ENCODE results near the gene NDE1. TPM values are rescaled to one million over a fixed set of nuclear protein-coding genes. Genes with fewer than 3 reads are reported as not detected.

NDE1 gene
- total RNA-seq, 6 donors from 2014 or later, result 19.5 to 63.9 (median 37.0) TPM

DNA sequence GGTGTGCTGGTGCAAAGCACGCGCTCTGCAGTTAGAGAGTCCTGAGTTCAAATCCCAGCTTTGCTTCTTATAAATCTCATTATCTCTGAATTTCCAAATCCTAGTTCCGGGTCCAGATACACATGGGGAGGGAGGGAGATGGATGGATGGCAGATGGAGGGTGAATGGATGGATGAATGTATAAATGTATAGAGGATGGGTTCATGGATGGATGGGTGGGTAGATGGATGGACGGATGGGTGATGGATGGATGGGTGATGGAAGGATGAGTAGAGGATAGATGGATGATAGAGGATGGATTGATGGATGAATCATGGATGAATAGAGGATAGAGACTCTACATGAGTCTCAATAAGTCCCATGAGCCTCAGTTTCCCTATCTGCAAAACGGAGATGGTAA, 116.9 kb downstream of the NDE1 start:
- H3K4me1 ChIP-seq, result peaks cover 0 to 3% (median 0%) of the 10 kb centered on the region in 4 donors
- 93 to 97% methylated on average over 5 of the region's 5 CpGs for WGBS, 2 donors
- DNase-seq (no peak), ATAC-seq (ENCODE audit: low FRiP score in 2 of 2) (no peak)
- H3K27me3 ChIP-seq, result no peaks in the 10 kb centered on the region
- no peaks in the 10 kb centered on the region for H3K9me3 ChIP-seq
- TF ChIP-seq EP300 (IDR thresholded peaks at IDR 0.05), result no peak
- TF ChIP-seq POLR2A (IDR thresholded peaks at IDR 0.05), result no peak
- no peak for TF ChIP-seq POLR2AphosphoS5 (IDR thresholded peaks at IDR 0.05)
- TF ChIP-seq, protein P1, sequence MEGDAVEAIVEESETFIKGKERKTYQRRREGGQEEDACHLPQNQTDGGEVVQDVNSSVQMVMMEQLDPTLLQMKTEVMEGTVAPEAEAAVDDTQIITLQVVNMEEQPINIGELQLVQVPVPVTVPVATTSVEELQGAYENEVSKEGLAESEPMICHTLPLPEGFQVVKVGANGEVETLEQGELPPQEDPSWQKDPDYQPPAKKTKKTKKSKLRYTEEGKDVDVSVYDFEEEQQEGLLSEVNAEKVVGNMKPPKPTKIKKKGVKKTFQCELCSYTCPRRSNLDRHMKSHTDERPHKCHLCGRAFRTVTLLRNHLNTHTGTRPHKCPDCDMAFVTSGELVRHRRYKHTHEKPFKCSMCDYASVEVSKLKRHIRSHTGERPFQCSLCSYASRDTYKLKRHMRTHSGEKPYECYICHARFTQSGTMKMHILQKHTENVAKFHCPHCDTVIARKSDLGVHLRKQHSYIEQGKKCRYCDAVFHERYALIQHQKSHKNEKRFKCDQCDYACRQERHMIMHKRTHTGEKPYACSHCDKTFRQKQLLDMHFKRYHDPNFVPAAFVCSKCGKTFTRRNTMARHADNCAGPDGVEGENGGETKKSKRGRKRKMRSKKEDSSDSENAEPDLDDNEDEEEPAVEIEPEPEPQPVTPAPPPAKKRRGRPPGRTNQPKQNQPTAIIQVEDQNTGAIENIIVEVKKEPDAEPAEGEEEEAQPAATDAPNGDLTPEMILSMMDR (IDR thresholded peaks at IDR 0.05), result no peak
- H3K4me3 ChIP-seq, result no peak overlapping the region
- H3K36me3 ChIP-seq, result no peaks in the 10 kb centered on the region
- no peak overlapping the region for H3K27ac ChIP-seq

DNA sequence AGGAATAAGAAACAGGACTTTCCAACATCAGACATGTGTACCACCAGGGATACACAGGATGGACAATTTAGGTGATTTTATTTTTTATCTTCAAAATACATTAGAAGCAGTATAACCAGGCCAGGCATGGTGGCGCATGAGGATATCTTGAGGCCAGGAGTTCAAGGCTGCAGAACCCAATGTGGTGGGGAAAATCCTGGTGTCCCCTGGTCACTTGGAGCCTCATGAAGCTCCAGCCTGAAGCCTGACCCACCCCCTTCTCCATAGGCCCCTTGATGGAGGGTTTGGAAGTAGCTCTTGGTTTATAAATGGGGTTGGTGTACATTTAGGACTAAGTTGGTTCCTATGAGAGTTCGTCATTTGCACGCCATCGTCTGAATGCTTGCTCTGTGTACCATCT, 118.2 kb downstream of the NDE1 start:
- DNase-seq, result no peak
- 96% methylated on average over 4 of the region's 4 CpGs for WGBS, 2 donors
- no peaks in the 10 kb centered on the region for H3K27me3 ChIP-seq
- H3K9me3 ChIP-seq, result no peaks in the 10 kb centered on the region
- peaks cover 0 to 3% (median 0%) of the 10 kb centered on the region in 4 donors for H3K4me1 ChIP-seq
- H3K36me3 ChIP-seq, result no peaks in the 10 kb centered on the region
- H3K4me3 ChIP-seq, result no peak overlapping the region
- TF ChIP-seq POLR2AphosphoS5 (IDR thresholded peaks at IDR 0.05), result no peak
- TF ChIP-seq POLR2A (IDR thresholded peaks at IDR 0.05), result no peak
- no peak for TF ChIP-seq EP300 (IDR thresholded peaks at IDR 0.05)
- TF ChIP-seq, protein P1 (IDR thresholded peaks at IDR 0.05), result no peak
- ATAC-seq (ENCODE audit: low FRiP score in 2 of 2), result no peak
- no peak overlapping the region for H3K27ac ChIP-seq

DNA sequence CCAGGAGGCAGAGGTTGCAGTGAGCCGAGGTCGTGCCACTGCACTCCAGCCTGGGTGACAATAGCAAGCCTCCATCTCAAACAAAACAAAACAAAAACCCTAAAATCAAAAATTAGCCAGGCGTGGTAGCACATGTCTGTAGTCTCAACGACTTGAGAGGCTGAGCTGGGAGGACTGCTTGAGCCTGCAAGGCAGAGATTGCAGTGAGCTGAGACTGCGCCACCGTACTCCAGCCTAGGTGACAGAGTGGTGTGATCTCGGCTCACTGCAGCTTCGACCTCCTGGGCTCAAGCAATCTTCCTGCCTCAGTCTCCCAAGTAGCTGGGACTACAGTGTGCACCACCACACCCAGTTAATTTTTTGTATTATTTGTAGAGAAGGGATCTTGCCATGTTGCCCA, 119.2 kb downstream of the NDE1 start:
- WGBS, 2 donors, result 90 to 95% methylated on average over 8 of the region's 8 CpGs
- TF ChIP-seq EP300 (IDR thresholded peaks at IDR 0.05), result no peak
- TF ChIP-seq, protein P1 (IDR thresholded peaks at IDR 0.05), result no peak
- TF ChIP-seq POLR2A (IDR thresholded peaks at IDR 0.05), result no peak
- no peak for TF ChIP-seq POLR2AphosphoS5 (IDR thresholded peaks at IDR 0.05)
- no peaks in the 10 kb centered on the region for H3K9me3 ChIP-seq
- ATAC-seq (ENCODE audit: low FRiP score in 2 of 2), result no peak
- DNase-seq, result no peak
- no peaks in the 10 kb centered on the region for H3K36me3 ChIP-seq
- H3K27me3 ChIP-seq, result no peaks in the 10 kb centered on the region
- H3K4me3 ChIP-seq, result no peak overlapping the region
- peaks cover 0 to 3% (median 0%) of the 10 kb centered on the region in 4 donors for H3K4me1 ChIP-seq
- no peak overlapping the region for H3K27ac ChIP-seq

- ATAC-seq (ENCODE audit: low FRiP score in 2 of 2), result peak in 1 of 2 donors; percentile 40
- TF ChIP-seq, protein P1 (IDR thresholded peaks at IDR 0.05), result no peak
- 70 to 76% methylated on average over 7 of the region's 7 CpGs for WGBS, 2 donors
- H3K36me3 ChIP-seq, result no peaks in the 10 kb centered on the region
- H3K4me1 ChIP-seq, result peaks cover 0 to 3% (median 0%) of the 10 kb centered on the region in 4 donors
- DNase-seq, result no peak
- peak overlapping the region in 1 of 4 donors; percentile 44 for H3K27ac ChIP-seq
- no peak overlapping the region for H3K4me3 ChIP-seq
- no peaks in the 10 kb centered on the region for H3K27me3 ChIP-seq
- no peaks in the 10 kb centered on the region for H3K9me3 ChIP-seq
Measured at GRCh38 chr16:15770107-15770506, 120.1 kb downstream of the NDE1 start.

DNA sequence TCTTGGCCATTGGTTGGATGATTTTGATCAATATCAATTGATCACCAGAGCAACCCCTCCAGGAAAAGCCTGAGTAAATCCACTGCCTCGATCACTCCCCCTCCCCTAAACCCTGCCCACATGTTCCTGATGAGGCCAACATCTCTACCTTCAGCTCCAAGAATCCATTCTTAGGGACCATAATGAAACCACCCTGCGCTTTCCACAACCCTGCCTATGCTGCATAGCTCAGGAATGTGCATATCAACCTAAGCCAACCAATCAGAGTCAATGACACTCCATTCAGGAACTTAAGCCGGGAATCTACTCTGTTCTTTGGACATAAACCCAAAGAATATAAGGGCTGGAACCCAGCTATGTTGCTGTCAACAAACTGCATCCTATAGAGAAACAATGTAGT, 120.5 kb downstream of the NDE1 start:
- ATAC-seq (ENCODE audit: low FRiP score in 2 of 2) (peak in 1 of 2 donors; percentile 27), DNase-seq (no peak)
- H3K9me3 ChIP-seq, result no peaks in the 10 kb centered on the region
- H3K27ac ChIP-seq, result peak overlapping the region in 1 of 4 donors; percentile 44
- TF ChIP-seq POLR2A (IDR thresholded peaks at IDR 0.05) (no peak), POLR2AphosphoS5 (IDR thresholded peaks at IDR 0.05) (no peak), EP300 (IDR thresholded peaks at IDR 0.05) (no peak)
- TF ChIP-seq, protein P1 (IDR thresholded peaks at IDR 0.05), result no peak
- H3K36me3 ChIP-seq, result no peaks in the 10 kb centered on the region
- peaks cover 0 to 3% (median 0%) of the 10 kb centered on the region in 4 donors for H3K4me1 ChIP-seq
- no peaks in the 10 kb centered on the region for H3K27me3 ChIP-seq
- 71 to 82% methylated on average over 3 of the region's 3 CpGs for WGBS, 2 donors
- H3K4me3 ChIP-seq, result no peak overlapping the region
